Stimulated activated naive CD4-positive, alpha-beta T cell treated with Interleukin-2 at 50 U/mL for 16 hours (primary cell): Measurements from ENCODE around the gene TSSC4.

Experiments
- DNase-seq: peaks from one replicate; lab custom pipeline; 2025; lab: John Stamatoyannopoulos, UW

TSSC4 gene

DNA sequence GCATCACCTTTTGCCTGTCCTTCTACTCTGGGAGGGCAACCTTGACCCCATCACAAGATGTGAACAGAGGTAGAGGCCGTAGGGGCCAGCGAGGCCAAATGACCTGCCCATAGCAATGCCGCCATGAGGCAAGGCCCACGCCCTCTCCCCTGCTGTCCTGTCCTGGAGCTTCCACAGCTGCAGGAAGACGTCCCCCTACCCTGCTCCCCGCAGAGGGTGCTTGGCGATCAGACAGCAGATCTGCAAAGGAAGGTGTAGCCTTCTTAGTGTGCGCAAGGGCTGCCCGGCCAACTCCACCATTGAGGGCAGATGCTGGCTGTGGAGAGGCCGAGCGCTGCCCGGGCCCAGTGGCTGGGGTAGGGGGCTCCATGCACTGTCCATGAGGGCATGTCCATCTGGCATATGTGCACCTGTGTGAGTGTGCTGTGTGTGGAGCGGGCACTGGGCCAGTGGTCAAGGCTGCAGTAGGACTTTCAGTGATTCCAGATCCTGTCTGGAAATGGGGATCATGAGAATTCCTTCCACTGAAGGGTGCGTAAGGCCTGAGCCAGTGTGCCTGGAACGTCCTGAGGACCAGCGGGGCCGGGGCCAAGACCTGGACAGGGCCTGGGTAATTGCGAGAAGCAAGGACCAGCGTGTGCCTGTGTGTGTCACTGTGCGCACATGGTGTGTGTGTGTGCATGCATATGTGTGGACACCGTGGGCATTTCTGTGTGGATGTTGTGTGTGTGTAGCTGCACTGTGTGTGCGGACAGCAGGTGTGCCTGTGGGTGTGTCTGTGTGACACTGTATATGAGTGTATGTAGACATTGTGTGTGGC is 32.8 kb downstream of the TSSC4 start:
- DNase-seq, result no peak

DNA sequence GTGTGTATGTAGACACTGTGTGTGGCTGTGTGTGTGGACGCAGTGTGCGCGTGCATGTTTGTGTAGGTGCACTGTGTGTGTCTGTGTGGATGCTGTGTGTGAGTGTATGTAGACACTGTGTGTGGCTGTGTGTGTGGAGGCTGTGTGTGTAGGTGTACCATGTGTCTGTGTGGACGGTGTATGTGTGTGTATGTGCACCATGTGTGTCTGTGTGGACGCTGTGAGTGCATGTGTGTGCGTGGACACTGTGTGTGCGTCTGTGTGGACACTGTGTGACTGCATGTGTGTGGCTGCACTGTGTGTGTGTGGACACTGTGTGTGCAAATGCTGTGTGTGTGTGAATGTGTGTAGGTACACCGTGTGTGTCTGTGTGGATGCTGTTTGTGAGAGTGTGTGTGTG is 33.5 kb downstream of the TSSC4 start:
- no peak for DNase-seq

DNA sequence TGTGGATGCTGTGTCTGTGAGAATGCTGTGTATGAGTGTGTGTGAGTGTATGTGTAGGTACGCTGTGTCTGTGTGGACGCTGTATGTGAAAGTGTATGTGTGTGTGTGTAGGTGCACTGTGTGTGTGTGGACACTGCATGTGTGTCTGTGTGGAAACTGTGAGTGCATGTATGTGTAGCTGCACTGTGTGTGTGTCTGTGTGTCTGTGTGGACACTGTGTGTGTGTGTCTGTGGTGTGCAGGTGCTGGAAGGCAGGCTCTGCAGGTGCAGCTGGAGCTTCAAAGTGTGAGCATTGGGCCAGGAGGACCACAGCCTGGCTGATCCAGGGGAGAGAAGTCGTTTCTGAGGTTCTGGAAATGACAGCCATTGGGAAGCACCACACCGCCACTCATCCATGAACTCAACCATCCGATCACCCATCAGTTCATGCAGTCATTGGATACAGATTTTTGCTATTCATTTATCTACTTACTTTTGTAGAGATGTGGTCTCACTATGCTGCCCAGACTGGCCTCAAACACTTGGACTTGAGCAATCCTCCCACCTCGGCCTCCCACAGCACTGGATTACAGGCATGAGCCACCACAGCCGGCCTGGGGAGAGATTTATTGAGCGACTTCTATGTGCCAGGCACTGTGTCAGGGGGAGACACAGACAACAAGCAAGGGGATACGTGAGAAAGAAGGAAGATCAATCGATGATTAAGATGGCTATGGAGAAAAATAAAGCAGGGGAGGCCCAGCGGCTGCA is 34.1 kb downstream of the TSSC4 start:
- DNase-seq, result no peak

DNA sequence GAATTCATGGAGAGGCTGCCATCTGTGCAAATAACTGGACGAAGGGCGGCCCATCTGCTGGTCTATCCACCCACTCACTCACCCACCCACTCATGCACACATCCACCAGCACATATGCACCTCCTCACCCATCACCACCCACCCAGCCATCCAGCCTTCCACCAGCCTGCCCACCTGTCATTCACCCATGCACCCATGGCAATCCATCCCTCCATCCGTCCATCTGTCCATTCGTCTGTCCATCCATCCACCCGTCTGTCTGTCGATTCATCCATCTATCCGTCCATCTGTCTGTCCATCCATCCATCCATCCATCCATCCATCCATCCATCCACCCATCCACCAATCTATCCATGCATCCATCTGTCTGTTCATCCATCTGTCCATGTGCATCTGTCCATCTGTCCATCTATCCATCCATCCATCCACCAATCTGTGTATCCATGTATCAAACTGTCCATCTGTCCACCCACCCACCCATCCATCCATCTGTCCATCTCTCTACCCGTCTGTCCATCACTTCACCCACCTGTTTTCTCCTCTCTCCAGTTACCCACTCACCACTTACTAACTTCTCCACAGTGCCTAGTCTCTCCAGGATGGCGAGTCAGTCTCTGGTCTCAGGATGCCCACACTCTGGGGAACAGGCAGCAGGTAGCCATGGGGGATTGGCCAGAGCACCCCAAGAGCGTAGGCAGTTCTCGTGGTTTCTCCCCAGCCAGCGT is 34.9 kb downstream of the TSSC4 start:
- no peak for DNase-seq

DNA sequence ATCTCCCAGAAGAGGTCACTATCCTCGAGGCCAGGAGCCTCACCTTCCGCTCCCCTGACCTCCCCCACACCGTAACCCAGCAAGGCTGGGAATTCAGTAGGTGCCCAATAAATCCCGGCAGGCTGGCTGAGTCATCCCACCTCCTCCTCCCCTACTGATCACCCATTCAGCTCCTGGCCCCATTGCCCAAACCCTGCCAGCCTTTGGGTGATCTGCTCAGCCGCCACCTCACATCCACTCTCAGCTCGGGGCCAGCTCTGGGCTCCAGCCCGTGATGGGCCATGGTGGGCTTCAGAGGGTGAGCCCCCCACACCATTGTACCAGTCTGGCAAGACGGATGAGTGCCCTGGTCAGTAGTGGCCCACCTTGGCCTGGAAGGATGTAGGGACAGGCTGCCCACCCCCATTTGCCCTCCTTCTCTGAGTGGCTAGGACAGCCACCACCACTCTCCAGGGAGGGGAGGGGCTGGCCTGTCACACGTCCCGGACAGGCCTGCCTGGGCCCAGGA is 35.5 kb downstream of the TSSC4 start:
- DNase-seq, result no peak

DNA sequence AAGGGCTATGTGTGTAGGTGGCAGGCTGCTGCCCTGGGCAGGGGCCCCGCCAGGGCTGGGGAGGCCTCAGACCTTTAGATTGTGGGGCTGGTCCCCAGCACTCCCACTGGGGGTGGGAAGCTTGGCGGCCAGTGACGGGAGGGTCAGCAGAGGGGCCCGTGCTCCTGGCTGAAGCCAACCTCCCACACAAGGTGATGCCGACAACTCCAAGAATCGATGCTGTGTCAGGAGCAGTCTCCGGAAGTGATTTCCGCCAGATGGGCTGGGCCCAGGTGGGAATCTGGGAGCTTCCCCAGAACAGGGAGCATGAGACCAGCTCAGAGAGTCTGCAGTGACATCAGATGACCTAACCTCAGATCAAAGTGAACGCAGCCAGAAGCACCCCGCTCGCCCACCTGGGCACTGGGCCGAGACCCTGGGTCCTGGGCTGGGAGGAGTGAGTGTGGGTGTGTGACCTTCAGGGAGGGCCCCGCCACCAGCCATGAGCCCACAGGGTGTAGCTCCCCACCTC is 36.0 kb downstream of the TSSC4 start:
- no peak for DNase-seq

DNA sequence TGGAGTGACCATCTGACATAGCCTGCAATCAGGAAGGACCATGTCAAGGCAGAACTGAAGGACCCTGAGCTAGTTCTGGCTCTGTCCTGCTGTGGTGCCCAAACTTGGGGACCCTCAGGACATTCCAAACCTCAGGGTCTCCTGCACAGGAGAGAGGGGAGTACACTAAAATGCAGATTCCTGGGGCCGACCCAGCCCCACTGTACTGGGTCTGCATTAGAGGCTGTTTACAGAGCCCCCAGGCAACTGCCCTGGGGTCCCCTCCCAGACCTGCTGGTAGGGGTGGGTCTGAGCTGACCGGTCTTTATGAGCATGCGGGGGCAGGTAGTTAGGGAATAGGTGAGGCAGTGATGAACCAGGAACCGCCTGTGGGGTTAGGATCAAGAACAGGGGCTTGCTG is 37.0 kb downstream of the TSSC4 start:
- no peak for DNase-seq

DNA sequence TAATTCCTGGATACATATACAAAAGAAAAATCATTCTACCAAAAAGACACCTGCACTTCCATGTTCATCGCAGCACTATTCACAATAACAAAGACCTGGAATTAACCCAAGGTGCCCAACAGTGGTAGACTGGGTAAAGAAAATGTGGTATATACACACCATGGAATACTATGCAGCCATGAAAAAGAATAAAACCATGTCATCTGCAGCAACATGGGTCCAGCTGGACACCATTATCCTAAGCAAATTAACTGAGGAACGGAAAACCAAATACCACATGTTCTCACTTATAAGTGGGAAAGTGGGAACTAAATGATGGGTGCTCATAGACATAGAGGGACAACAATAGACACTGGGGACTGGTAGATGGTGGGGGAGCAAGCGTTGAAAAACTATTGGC is 39.3 kb downstream of the TSSC4 start:
- no peak for DNase-seq

DNA sequence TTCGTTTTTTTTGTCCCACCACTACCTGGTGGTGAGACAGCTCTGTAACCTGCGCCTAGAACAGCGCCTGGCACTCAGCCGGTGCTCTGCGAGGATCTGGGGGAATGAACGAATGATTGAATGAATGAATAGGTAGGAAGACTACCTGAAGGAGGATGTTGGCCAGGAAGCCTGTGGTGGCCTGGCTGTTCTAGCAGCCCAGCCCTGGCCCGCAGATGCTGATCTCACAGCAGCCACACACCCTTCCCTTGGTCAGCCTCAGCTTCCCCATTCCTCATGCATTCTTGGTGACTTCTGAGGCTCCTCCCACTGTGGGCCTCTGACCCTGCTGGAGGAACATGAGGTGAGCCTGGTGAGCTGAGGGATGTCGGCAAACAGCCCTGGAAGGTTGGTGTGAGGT is 40.1 kb downstream of the TSSC4 start:
- DNase-seq, result no peak

DNA sequence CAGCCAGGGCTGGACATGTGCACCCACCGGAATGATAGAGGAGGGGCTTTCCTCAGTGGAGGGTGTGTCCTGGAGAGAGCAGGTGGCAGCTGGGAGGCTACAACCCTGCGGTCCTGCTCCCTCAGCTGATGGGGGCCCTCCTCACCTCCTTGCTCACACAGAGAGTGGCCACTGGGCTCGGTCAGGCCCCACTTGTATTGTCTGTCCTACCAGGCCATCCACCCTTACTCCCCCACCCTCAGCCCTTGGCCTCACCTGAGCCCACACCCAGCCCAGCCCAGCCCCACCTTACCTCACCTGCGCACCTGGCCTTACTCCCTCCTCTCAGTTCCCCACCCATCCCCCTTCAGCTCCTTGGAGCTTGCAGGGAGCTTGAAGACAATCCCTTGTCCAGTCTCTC is 40.6 kb downstream of the TSSC4 start:
- no peak for DNase-seq

DNA sequence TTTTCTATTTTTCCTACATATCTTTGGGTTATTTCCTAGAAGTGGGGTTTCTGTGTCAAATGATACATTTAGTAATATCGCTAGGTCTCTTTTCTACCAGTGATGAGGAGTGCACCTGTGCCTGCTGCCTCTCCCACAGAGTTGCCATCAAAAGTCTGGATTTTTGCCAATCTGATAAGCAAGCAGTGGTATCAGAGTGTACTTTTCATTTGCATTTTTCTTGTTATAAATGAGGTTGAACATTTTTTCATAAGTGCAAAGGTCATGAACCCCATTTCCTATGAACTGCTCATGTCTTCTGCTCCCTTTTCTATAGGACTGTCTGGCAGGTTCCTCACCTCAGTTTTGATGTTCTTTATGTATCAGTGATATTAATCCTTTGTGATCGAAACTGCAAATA is 42.0 kb downstream of the TSSC4 start:
- DNase-seq, result no peak

DNA sequence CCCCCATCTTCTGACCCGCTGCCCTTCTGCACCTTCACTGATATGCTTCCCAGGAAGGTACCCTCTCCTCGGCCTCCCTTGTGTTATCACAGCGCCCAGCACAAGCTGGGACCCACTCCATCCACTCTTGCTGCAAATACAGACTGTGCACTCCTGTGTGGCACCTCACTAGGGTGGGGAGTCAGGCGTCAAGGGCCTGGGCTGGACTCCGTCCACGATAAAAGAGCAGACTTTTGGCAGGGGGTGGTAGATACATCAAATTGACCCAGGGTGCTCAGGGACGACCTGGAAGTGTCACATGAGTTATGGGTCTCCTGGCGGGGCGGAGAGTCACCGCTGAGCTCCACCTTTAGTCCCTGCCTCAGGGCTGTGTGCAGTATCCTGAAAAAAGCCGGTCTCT is 42.9 kb downstream of the TSSC4 start:
- DNase-seq, result no peak

DNA sequence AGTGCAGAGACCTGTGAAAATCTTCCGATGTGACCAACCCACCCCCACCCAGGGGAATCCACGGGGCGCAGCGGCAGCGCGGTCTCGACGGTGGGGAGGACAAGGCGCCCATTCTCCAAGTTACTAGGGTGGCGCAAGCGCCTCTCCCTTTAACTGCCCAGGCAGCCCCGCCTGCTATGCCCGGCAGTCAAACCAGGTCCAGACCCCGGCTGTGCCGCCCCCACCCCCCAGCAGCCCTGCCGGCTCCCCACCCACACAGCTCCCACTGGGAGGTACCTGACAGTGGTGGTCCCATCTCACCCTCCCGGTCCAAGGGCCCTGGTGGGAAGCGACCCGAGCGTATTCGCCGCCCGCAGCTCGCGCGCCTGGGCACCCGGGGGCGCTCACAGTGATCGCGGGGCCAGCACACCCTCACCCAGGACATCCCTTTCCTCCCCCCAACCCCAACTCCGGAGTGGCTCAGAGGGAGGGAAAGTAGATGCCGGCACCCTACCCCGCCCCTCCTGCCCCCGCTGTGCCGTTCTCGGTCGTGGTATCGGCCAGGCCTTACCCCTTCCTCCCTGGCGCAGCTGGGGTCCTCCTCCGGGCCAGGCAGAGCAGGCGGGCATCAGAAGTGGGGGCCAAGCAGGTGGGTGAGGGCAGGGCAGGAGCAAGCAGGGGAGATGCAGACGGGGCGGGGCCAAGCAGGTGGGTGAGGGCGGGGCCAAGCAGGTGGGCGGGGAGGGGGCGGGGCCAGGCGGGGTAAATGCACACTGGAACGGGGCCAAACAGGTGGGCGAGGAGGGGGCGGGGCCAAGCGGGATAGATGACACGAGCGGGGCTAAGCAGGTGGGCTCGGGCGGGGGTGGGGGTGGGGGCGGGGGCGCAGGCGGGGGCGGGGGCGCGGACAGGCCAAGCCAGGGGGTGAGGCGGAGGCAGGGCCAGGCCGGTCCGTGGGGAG is 43.6 kb downstream of the TSSC4 start, which contains the start of gene TRPM5:
Gene TRPM5, minus strand, starts transcription at position 634 of the 940 bp plus-strand sequence. CDS start 21,478 bp downstream, outside the sequence.
- peak; percentile 70 for DNase-seq

DNA sequence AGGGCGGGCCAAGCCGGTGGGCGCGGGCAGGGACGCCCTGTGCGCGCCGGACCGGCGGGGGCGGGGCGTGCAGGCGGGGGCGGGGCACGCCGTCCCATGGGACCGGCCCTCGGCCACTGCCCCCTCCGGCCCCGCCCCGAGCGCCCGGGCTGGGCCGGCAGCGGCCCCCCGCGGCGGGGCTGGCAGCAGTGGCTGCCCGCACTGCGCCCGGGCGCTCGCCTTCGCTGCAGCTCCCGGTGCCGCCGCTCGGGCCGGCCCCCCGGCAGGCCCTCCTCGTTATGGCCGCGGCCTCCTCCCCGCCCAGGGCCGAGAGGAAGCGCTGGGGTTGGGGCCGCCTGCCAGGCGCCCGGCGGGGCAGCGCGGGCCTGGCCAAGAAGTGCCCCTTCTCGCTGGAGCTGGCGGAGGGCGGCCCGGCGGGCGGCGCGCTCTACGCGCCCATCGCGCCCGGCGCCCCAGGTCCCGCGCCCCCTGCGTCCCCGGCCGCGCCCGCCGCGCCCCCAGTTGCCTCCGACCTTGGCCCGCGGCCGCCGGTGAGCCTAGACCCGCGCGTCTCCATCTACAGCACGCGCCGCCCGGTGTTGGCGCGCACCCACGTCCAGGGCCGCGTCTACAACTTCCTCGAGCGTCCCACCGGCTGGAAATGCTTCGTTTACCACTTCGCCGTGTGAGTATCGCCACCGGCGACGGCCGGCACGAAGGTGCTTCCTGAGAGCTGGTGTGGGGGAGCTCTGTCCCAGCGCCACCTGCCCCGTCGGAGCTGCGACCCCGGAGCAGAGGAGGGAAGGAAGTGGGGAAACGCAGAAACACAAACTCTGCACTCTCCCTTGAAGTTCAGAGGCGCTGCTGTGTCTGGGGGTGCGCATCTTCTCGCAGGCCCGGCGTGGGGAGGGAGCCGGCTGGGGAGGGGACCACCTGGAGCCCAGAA is 44.5 kb downstream of the TSSC4 start, which contains the start of gene KCNQ1:
Gene KCNQ1, plus strand, starts transcription at position 188 of the 925 bp plus-strand sequence. Its CDS starts 91 bp downstream, at position 279.
- peak; percentile 65 for DNase-seq

DNA sequence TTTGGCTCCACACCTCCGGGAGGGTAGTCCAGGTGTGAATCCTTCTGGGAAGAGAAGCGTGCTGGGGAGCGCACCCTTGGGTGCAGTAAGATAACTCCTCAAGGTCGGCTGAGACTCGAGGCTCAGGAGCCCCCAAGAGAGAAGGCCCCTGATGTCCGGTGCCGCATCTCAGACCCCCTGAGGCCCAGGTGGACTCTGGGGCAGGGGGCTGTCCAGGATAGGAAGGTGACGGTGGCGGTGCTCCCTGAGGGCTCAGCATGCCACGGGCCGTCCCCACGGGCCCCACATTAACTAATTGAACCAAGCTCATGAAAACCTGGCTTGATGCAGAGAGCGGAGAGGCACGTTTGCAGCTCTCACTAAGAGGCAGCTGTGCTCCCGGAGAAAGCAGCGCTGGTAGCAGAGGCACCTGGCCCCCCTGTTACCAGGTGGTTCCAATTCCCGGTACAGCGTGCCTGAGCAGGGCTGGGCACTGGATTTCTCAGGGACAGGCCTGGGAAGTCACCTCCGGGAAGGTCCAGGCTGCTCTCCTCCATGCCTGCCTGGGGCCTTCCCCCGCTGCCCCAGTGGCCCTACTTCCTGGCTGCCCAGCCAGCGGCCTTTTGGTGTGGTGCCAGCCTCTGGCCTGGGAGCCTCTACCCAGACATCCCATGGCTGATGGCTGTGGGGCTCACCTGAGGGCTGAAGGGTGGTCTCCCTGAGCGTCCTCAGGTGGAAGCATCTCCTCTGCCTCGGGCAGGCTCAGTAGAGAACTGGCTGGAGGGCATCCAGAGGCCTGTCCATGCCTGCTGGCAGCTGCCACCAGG is 45.4 kb downstream of the TSSC4 start:
- no peak for DNase-seq

DNA sequence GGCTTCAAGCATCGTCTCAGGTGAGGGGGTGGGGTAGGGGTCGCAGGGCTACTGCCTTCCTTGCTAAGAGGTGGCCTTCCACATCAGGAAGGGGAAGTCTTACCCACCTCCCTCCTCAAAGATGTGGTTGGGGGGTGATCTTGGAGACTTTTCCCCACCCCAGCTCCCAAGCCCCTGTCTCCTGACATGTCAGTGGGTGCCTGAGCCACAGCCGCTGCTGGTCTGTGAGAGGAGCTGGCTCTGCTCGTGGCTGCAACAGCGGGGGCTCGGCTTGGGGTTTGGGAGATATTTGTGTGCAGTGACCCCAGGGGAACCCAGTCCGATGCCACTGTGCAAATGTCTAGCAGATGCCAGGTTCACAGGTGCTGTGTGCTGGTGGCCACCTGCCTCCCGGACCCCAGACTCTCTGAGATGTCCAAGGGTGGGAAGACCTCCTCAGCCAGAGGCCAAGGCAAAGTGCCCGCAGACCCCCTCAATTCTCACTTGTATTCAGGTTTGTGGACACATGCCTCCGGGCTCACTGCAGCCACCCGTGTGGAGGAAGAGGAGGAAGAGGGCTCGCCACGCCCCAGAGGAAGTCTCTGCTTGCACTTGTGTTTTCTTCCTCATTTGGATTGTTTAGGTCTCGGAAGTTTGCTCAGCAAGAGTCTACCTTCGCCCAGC is 46.2 kb downstream of the TSSC4 start:
- no peak for DNase-seq

DNA sequence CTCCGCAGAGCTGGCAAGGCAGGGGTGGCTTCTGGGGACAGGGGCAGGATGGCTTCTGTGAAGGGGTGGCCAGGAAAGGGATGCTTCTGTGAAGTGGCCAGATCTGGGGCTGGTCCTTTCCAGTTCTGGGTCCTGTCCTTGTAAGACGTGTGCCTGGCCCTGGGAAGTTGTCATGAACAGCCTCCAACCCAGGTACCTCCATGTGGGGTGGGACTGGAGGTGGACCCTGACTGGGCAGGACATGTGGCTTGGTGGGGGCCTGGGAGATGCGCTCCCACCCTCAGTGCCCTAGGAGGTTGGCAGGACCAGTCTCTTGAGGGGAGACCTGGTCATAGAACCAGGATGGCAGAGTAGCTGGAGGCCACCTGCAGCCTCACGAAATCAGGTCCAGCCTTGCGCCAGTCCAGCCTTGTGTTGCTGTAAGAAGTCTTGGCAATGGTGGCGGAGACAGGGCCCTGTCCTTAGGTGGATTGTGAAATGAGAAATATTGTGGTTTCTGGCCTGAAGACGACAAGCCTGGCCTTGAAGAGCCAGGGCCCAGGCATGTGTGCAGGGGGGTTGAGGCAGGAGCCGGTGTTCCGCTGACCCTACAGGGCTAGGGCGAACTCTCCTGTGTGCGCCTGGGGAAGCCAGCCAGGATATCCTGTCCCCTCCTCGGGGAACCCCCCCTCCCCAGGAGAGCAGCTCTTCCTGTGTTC is 46.9 kb downstream of the TSSC4 start:
- no peak for DNase-seq
